ENCODE results near the gene SNRK. TPM values are rescaled to one million over a fixed set of nuclear protein-coding genes. Genes with fewer than 3 reads are reported as not detected.

Gene SNRK
- total RNA-seq, 1 experiment from 2014 or later = 12.7 TPM

GRCh38 chr3:43347774-43348173 lies 61.4 kb downstream of the SNRK start:
- ChIA-PET RAD21 (ENCODE audit: low non-redundant PET in 1 of 2, low total read pairs in 2 of 2, uncharacterized antibody in 2 of 2, unreplicated experiment in 2 of 2) (no interaction called here), POLR2A (no interaction called here)
- H3K36me3 ChIP-seq (ENCODE audit: control insufficient read depth in 1 of 2, insufficient read depth in 2 of 2, low read length in 2 of 2) = peaks cover 3 to 16% of the 10 kb centered on the region in 2 experiments; a peak in 3 of 4 replicates

DNA sequence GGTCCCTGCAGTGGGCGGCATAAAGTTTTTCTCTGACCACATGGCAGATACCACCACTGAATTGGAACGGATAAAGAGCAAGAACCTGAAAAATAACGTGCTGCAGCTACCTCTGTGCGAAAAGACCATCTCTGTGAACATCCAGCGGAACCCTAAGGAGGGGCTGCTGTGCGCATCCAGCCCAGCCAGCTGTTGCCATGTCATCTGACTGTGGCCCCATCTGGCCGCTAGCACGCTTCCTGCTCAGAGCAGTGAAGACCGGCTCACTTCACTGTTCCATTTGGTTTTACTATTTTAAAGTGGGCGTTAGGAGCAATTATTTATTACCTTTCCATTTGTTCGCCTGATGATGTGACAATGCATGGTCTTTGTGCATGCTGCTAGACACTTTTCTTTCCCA lies 62.0 kb downstream of the SNRK start:
- no peak overlapping the region for H2AFZ ChIP-seq (ENCODE audit: low read depth, low read length, poor library complexity, severe bottlenecking)
- POLR2A ChIA-PET = no interaction called here
- no peaks in the 10 kb centered on the region for H3K4me1 ChIP-seq (ENCODE audit: control insufficient read depth in 1 of 2, insufficient read depth in 2 of 2, low read length in 2 of 2)
- H3K4me2 ChIP-seq (ENCODE audit: low read length) = no peak overlapping the region
- DNase-seq (ENCODE audit: low read depth, low spot score) (no peak), ATAC-seq (no peak)
- no peaks in the 10 kb centered on the region for H3K9me2 ChIP-seq (ENCODE audit: insufficient read depth)
- H4K20me1 ChIP-seq (ENCODE audit: insufficient read depth) = no peaks in the 10 kb centered on the region
- H3K27ac ChIP-seq (ENCODE audit: low read depth, low read length) = no peak overlapping the region
- H3K9me3 ChIP-seq (ENCODE audit: control insufficient read depth in 1 of 2, insufficient read depth in 1 of 2, low read depth in 1 of 2, low read length in 2 of 2) = peaks cover under 1 to 5% of the 10 kb centered on the region in 2 experiments; a peak in 1 of 4 replicates
- RAD21 ChIA-PET (ENCODE audit: low non-redundant PET in 1 of 2, low total read pairs in 2 of 2, uncharacterized antibody in 2 of 2, unreplicated experiment in 2 of 2) = no interaction called here
- no peak overlapping the region for H3K9ac ChIP-seq (ENCODE audit: low read length)
- H3K27me3 ChIP-seq (ENCODE audit: insufficient read depth, low read length) = no peaks in the 10 kb centered on the region
- no TSS peak for BruUV-seq (replicated peaks)
- TF ChIP-seq, protein P1, sequence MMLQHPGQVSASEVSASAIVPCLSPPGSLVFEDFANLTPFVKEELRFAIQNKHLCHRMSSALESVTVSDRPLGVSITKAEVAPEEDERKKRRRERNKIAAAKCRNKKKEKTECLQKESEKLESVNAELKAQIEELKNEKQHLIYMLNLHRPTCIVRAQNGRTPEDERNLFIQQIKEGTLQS (IDR thresholded peaks at IDR 0.05) = no peak
- TF ChIP-seq CEBPB (IDR thresholded peaks at IDR 0.05; ENCODE audit: low read depth) = no peak
- H3K79me2 ChIP-seq (ENCODE audit: insufficient read depth, low read length) = no peaks in the 10 kb centered on the region
- intact Hi-C loops (cut with micrococcal nuclease) = no loop called here
- CTCF ChIA-PET = no interaction called here
- peaks cover 3 to 16% of the 10 kb centered on the region in 2 experiments; a peak in 3 of 4 replicates for H3K36me3 ChIP-seq (ENCODE audit: control insufficient read depth in 1 of 2, insufficient read depth in 2 of 2, low read length in 2 of 2)
- H3K4me3 ChIP-seq (replicated peaks in 1 of 2; ENCODE audit: low read depth in 1 of 2, low read length in 2 of 2) = no peak overlapping the region

More at GRCh38 chr3:43347774-43348173, 61.4 kb downstream of the SNRK start:
- ATAC-seq (no peak), DNase-seq (ENCODE audit: low read depth, low spot score) (no peak)
- Histone ChIP-seq H2AFZ (ENCODE audit: low read depth, low read length, poor library complexity, severe bottlenecking) (no peak overlapping the region), H3K4me2 (ENCODE audit: low read length) (no peak overlapping the region), H3K9me2 (ENCODE audit: insufficient read depth) (no peaks in the 10 kb centered on the region), H3K79me2 (ENCODE audit: insufficient read depth, low read length) (no peaks in the 10 kb centered on the region), H3K27ac (ENCODE audit: low read depth, low read length) (no peak overlapping the region), H4K20me1 (ENCODE audit: insufficient read depth) (no peaks in the 10 kb centered on the region), H3K9me3 (ENCODE audit: control insufficient read depth in 1 of 2, insufficient read depth in 1 of 2, low read depth in 1 of 2, low read length in 2 of 2) (peaks cover 0 to 3% of the 10 kb centered on the region in 2 experiments; a peak in 1 of 4 replicates), H3K27me3 (ENCODE audit: insufficient read depth, low read length) (no peaks in the 10 kb centered on the region), H3K4me3 (replicated peaks in 1 of 2; ENCODE audit: low read depth in 1 of 2, low read length in 2 of 2) (no peak overlapping the region), H3K4me1 (ENCODE audit: control insufficient read depth in 1 of 2, insufficient read depth in 2 of 2, low read length in 2 of 2) (no peaks in the 10 kb centered on the region), H3K9ac (ENCODE audit: low read length) (no peak overlapping the region)
- CTCF ChIA-PET = no interaction called here
- intact Hi-C loops (cut with micrococcal nuclease) = no loop called here
- no peak for TF ChIP-seq SIN3A (IDR thresholded peaks at IDR 0.05; ENCODE audit: low read depth)
- TF ChIP-seq POLR2A (IDR thresholded peaks at IDR 0.05; ENCODE audit: borderline replicate concordance, extremely low read depth, insufficient read depth, insufficient read length) = no peak
- TF ChIP-seq CEBPB (IDR thresholded peaks at IDR 0.05; ENCODE audit: low read depth) = no peak
- no peak for TF ChIP-seq FOSL1 (IDR thresholded peaks at IDR 0.05; ENCODE audit: low read depth)
- no peak for TF ChIP-seq ZNF274 (IDR thresholded peaks at IDR 0.05; ENCODE audit: low read depth, low read length)
- BruUV-seq (replicated peaks) = no TSS peak

All from HCT116 (cell line).